ENCODE data around the gene PISD.
"Not testable (repeated sequence)": the region's sequence is repeated elsewhere in the genome, so short reads cannot be mapped to it uniquely, and the experiment has no call there.

The PISD gene

DNA sequence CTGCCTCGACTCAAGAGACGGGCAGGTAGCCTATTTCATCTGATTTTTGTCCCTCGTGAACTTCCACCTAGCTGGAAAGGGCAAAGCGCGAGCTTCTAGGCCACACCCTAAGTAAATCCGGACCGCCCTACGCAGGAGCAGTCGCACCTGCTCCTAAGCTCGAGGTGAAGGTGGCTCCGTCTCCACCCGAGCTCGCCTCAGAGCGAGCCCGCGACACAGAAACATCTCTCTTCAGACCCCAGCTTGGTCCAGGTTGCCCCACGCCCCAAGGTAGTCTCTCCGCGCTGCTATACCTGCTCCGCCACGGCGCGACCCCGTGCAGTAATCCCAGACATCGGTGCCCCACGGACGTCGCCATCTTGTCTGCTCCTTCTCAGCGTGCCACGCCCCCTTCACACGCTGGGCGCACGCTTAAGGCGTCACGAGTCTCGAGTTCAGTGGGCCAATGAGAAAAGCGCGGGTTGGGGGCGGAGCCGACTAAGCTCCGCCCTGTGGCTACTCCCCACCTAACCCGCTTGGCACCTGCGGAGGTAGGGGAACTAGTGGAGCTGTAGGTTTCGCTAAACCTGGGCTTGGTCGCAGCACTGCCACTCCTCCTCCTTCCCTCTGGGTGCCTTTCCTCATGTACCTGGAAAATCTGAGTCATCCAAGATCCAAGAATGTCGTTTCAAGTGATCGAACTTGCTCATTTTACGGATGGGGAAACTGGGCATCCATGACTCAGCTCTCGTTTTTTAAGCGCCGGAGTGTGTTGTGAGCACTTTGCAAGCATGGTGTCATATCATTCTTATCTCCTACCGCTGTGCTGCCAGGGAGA, at the start of gene PISD:
PISD (minus strand) TSS at position 365 of the 817 bp plus-strand sequence; CDS start at position 358, 7 bp downstream.
- peak; percentile 90 to 95 for DNase-seq (ENCODE audit: low read depth in 2 of 2)

DNA sequence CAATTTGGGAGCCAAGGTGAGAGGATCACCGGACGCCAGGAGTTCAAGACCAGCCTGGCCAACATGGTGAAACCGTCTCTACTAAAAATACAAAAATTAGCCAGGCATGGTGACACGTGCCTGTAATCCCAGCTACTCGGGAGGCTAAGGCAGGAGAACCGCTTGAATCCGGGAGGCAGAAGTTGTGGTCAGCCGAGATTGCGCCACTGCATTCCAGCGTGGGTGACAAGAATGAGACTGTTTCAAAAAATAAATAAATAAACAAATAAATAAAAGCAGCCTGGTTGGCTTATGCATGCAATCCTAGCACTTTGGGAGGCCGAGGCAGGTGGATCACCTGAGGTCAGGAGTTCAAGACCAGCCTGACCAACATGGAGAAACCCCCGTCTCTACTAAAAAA, 49.2 kb upstream of the PISD start:
- DNase-seq (ENCODE audit: low read depth in 2 of 2), result not testable (repeated sequence)

DNA sequence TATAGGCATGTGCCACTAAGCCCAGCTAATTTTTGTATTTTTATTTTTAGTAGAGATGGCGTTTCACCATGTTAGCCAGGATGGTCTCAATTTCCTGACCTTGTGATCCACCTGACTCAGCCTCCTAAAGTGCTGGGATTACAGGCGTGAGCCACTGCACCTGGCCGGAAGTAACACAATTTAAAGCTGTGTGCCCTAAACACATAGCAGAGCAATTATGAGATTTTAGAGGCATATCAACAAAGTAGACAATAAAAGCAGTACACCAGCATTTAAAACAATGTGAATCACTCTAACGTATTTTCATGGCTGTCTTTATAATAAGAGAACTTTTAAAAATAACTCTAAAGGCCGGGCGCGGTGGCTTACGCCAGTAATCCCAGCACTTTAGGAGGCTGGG, 45.5 kb upstream of the PISD start:
- DNase-seq (ENCODE audit: low read depth in 2 of 2), result no peak

DNA sequence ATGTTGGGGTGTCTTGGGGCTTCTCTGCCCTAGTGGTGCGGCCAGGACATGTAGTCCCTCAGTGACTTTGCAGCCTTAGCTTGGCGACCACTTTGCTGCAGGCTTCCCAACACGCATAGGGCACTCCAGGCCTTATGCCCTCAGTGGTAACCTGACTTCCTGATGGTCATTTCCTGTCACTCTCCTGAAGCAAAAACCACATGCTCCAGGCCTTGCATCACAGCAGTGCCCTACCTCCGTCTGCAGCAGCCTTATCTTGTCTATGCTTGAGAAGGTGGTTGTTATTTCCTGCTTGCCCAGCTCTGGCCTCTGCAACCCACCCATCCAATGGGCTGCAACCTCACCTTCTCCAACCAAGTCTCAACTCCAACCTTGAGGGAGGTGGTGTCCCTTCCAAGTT, 33.4 kb upstream of the PISD start:
- DNase-seq (ENCODE audit: low read depth in 2 of 2), result no peak

DNA sequence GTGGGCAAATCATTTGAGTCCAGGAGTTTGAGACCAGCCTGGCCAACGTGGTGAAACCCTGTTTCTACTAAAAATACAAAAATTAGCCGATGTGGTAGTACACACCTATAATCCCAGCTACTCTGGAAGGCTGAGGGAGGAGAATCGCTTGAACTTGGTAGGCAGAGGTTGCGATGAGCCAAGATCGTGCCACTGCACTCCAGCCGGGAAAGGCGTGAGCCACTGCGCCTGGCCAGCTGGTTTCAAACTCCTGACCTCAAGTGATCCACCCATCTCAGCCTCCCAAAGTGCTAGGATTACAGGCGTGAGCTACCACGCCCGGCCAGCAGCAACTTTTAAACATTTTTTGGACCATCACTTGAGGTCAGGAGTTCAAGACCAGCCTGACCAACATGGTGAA, 32.0 kb upstream of the PISD start:
- not testable (repeated sequence) for DNase-seq (ENCODE audit: low read depth in 2 of 2)

DNA sequence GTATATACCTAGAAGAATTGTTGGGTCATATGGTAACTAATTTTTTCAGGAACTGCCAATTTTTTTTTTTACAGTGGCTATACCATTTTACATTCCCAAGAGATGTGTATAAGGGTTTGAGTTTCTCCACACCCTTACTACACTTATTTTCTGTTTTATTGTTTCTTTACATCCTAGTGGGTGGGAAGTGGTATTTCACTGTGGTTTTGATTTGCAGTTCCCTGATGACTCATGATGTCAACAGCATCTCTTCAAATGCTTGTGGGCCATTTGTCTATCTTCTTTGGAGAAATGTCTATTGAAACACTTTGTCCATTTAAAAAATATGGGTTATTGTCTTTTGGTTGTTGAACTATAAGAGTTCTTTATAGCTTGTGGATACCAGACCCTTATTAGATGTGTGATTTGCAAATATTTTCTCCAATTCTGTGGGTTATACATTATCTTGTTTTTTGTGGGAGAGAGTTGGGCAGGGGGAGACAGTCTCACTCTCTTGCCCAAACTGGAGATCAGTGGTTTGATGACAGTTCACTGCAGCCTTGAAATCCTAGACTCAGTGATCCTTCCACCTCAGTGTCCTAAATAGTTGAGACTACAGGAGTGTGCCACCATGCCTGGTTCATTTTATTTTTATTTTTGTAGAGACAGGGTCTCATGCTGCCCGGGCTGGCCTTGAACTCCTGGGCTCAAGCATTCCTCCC, 30.3 kb upstream of the PISD start:
- DNase-seq (ENCODE audit: low read depth in 2 of 2), result no peak

DNA sequence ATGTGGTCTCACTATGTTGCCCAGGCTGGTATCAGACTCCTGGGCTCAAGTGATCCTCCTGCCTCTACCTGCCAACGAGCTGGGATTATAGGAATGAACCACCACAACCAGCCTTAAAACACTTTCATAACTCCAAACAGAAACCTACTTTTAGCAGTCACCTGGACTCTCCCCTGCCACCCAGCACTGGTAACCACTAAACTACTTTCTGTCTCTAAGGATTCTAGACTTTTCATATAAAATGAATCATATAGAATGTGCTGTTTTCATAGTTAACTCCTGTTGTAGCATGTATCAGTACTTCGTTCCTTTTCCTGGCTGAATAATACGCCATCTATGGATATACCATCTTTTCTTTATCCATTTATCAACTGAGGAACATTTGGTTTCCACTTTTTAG, 29.4 kb upstream of the PISD start:
- DNase-seq (ENCODE audit: low read depth in 2 of 2), result no peak

DNA sequence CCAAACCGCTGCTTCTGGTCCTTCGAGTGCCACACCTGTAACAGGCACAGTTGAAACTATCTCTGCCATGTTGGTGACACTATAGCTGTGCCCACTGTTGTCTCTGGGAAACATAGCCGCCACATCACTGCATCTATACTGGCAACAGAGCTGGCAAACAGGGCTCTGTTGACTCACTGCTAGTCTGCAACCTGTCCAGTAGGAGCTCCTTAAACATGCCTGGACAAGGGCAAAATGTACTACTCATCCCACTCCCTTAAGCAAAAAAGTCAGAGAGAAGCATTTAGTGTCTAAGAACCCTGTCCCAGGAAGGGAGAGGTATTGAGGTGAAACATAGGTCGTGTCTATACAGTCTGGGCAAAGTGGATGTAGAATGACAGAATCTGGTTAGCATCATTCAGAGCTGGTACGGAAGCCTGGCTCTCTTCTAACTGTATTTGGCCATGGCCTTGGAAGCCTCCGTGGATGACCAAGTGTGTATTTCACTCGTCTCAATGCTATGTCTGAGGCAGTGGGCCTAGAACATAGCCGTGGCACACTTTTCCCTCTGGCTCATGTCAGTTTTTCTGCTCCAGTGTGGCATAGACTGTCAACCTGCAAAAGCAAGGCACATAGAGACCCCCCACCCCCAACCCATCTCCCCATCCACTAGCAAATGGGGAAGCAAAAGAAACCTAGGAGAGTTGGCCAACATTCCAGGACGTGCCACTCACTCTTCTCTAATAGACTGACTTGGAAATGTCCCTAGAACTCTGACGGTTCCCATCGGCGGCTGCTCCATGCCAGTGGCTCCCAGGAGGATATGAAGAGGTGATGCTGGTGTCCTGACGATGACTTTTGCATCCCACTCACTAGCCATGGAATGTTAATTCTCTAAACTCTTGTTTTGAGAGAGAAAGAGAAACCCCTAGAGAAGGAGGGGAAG, 21.4 kb upstream of the PISD start:
- no peak for DNase-seq (ENCODE audit: low read depth in 2 of 2)

DNA sequence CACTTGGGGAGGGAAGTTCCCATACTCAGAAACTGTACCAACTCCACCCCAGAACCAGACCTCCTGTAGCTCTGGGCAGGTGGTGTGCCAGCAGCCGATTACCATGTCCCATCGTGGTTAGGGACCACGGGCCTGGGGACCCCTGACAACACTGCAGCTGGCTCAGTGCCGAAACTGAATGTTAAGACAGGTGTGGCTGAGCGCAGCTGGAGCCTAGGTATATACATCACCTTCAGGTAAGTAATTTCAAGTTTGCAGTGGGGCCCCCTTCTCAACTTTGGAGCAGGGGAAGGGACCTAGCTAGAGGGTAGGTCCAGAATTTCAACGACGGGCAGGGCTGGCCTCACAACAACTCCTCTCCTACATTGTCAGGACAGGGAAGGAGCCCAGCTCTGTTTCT, 20.7 kb upstream of the PISD start:
- no peak for DNase-seq (ENCODE audit: low read depth in 2 of 2)

DNA sequence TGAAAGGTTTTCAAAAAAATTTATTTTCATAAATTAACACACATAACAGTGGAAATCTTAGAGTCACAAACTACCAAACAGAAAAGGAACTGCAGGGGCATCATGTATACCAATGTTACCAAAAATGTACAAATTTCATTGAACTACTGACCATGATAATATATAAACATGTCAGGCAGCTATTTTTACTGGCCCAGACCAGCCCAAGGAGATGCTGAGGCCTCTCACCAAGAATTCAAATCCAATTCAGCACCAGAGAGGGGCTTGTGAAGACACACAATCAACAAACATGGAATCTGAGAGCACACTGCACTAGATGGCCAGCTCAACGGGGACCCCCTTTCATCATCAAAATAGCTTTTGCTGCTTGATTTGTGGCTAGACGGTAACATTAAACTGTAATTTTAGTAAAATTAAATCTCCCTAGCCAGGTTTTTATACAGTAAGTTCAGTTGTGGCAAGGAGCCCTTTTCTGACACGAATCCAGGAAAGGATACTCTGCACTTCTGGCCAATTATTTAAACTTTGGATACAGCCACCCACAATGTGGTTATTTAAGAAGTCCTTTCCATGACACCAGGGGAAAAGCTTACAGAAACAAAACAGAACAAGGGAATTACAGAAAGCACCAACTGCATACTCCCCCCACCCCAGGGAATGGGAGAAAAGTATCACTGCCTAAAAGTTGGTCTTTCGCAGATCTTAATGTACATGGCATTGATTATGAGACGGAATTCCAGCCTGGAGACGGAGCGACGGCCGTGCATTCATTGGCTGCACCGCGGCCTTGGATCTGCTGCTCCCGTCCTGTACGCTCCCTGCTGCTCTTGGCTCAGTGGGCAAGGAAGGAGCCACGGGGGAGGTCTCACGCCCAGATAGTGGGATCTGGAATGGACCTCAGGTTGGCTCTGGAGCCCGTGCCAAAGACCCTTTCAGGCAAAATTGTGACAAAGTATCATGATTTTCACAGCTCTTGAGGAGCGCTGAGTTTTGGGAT, 19.6 kb upstream of the PISD start:
- no peak for DNase-seq (ENCODE audit: low read depth in 2 of 2)

DNA sequence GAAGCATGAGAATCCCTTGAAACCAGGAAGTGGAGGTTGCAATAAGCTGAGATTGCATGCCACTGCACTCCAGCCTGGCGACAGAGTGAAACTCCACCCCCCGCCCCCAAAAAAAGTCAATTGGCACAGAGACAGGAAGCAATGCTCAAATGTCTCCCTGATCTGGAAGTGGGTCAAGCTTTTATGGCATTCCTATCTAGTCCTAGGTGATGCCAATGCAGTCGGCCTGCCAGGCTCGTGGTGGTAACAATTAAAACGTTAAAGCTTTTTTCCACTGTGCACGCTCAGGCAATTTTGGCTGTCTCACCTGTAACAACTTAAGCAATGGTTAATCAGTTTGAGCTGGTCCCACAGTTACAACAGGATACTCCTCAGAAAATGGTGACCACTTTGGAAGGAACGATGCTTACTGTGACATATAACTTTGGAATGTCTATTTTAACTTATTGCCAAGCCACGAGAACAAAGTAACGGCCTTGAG, 18.9 kb upstream of the PISD start:
- DNase-seq (ENCODE audit: low read depth in 2 of 2), result no peak

DNA sequence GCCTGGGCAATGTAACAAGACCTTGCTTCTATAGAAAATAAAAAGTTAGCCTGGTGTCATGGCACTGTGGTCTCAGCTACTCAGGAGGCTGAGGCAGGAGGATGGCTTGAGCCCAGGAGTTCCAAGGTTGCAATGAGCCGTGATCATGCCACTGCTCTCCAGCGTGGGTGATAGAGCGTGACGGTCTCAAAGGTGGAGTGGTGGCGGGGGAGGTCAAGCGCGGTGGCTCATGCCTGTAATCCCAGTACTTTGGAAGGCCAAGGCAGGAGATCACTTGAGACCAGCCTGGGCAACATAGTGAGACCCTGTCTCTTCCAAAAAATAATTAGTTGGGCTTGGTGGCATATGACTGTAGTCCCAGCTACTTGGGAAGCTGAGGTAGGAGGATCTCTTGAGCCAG, 16.7 kb upstream of the PISD start:
- DNase-seq (ENCODE audit: low read depth in 2 of 2), result no peak

DNA sequence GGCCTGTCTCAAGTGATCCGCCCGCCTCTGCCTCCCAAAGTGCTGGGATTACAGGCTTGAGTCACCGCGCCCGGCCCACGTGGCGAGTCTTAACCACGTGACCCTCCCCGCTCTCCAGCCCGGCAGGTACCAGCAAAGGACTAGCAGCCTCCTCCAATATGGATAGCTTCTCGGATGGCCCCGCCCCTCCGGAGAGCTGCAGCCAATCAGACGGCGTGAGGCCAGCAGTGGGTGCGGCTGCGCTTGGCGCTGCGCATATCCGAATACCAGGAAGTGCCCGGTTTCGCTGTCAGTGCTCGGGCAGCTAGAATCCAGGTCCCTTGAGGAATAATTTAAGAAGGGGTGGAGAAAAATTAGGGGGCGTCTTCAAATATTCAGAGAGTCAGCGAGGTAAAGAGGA, 14.7 kb upstream of the PISD start:
- DNase-seq (ENCODE audit: low read depth in 2 of 2), result peak; percentile 85 to 91

DNA sequence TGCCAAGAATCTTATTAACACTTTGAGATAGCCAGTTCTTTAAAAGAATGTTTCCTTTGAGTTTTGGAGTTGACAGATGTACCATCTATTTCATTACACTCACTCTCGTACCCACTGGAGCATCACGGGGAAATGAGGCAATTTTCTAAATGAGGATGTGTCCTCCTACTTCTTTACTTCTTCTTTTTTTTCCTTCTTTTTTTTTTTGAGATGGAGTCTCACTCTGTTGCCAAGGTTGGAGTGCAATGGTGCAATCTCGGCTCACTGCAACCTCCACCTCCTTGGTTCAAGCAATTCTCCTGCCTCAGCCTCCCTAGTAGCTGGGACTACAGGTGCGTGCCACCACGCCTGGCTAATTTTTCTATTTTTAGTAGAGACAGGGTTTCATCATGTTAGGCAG, 12.2 kb upstream of the PISD start:
- DNase-seq (ENCODE audit: low read depth in 2 of 2), result not testable (repeated sequence)

DNA sequence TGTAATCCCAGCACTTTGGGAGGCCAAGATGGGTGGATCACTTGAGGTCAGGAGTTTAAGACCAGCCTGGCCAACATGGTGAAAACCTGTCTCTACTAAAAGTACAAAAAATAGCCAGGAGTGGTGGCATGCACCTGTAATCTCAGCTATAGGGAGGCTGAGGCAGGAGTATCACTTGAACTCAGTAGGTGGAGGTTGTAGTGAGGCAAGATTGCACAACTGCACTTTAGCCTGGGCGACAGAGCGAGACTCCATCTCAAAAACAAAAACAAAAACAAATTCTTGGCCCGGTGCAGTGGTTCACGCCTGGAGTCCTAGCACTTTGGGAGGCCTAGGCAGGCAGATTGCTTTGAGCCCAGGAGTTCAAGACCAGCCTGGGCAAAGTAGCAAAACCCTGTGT, 6.8 kb upstream of the PISD start:
- DNase-seq (ENCODE audit: low read depth in 2 of 2), result not testable (repeated sequence)

DNA sequence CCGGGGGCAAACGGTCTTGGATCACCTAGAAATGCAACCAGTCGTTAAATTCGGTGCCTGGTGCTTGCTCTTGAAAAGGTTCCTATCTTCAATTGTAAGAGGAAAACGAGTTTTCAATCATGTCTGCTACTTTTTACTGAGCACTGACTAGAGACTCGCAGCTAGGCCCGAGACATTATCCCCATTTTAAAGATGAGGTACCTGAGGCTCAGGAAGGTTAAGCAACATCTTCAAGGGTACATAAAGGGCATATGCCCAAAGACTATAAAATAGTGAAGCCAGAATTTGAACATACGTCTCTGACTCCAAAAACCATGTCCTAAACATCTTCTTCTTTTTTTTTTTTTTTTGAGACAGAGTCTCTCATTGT, 638 bp upstream of the PISD start:
- DNase-seq (ENCODE audit: low read depth in 2 of 2), result no peak

DNA sequence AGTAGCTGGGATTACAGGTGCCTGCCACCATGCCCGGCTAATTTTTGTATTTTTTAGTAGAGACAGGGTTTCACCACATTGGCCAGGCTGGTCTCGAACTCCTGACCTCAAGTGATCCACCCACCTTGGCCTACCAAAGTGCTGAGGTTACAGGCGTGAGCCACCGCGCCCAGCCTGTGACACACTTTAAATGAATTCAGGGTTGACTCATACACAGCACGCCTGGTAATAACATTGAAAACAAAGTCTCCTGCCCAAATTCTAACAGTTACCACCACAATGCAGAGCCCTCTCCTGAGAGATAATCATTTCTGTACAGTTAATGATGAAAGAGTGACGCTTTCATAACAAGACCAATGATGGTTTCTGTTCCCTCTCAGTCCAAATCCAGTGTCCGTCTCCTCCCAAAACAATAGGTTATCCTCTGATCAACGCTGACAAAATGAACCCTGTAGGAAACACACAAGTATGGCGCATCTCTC, 1.1 kb downstream of the PISD start:
- DNase-seq (ENCODE audit: low read depth in 2 of 2), result peak in 1 of 2 experiments; percentile 42

DNA sequence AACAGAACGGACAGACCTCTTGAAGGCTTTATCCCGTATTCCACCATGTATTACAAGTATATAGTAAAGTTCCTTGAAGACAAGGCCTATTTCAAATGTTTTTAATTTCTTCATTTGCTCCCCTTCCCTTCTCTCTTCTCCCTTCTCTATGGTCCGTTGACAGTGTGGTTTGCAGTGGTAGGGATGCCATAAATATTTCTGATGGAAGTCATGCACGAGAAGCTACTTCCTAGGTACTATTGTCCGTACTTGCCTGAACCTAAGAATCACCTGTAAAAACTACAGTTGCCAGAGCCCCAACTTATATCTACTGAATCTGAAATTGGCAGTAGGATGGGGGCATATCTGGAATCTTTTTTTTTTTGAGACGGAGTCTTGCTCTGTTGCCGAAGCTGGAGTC, 2.8 kb downstream of the PISD start:
- no peak for DNase-seq (ENCODE audit: low read depth in 2 of 2)

DNA sequence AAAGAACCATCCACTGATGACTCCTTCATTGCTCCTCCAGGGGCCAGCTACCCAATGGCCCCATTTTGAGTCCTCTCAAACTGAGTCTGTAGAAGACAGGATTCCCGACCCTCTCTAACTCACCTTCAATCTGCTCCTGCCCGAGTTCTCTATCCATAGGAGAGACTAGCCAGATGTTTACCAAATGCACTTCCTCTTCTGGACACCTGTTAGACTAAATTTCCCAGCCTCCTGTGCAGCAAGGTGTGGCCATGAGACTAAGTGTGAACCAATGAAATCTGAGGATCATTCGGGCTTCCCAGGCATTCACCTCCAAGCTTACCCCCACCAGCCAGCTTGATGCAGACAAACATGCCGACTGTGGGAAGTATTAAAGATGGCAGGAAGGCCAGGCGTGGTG, 7.6 kb downstream of the PISD start:
- DNase-seq (ENCODE audit: low read depth in 2 of 2), result no peak

DNA sequence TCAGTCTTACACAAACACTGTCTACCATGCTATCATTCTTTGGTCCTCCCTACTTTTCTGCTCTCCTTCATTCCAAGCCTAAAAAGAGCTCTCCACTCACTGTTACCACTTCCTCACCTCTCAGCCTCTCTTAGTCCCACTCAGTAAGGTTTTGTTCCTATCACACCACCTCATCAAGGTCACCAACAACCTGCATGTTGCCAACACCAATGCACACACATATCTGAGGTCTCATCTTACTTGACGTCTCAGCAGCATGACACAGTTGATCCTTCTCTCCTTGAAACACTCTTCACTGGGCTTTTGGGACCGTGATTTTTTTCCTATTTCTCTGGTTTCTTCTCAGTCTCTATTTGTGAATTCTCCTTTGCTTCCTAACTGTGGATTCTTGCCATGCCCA, 8.1 kb downstream of the PISD start:
- DNase-seq (ENCODE audit: low read depth in 2 of 2), result no peak

Measured in stimulated activated CD4-positive, alpha-beta T cell treated with anti-CD3 and anti-CD28 coated beads, Interleukin-12 subunit alpha, Interleukin-12 subunit beta, amount 100 ng/mL, for 24 hours (primary cell).